HepG2 (cell line): ENCODE data around the gene SINHCAF. TPM values are rescaled to one million over a fixed set of nuclear protein-coding genes. Genes with fewer than 3 reads are reported as not detected.

Source experiments
- BRCA1 ChIP-seq: sonication (generic); formaldehyde crosslinking; IDR thresholded peaks from 2 replicates; pipeline ENCODE4 v1.4.0; 2020; ENCODE audit warnings: missing genetic modification reagents
- ETV6 ChIP-seq: sonication (generic); formaldehyde crosslinking; conservative IDR thresholded peaks from 2 replicates; pipeline ENCODE4 v1.4.0; 2020; ENCODE audit warnings: missing genetic modification reagents
- HNRNPH1 ChIP-seq: fragments of 200-400 bp; formaldehyde crosslinking; optimal IDR thresholded peaks from 2 replicates; pipeline ENCODE3; 2017; ENCODE audit warnings: mild to moderate bottlenecking, low read depth, low read length
- IRX3 ChIP-seq: sonication (generic); formaldehyde crosslinking; IDR thresholded peaks from 2 replicates; pipeline ENCODE4 v1.8.1; 2023; ENCODE audit warnings: mild to moderate bottlenecking, low read depth, missing genetic modification reagents, borderline replicate concordance
- ISX ChIP-seq: sonication (generic); formaldehyde crosslinking; conservative IDR thresholded peaks from 2 replicates; pipeline ENCODE4 v1.5.0; 2020; ENCODE audit warnings: missing genetic modification reagents
- KLF12 ChIP-seq: sonication (generic); formaldehyde crosslinking; IDR thresholded peaks from 2 replicates; pipeline ENCODE4 v1.4.0; 2020; ENCODE audit warnings: missing genetic modification reagents, borderline replicate concordance
- MEIS1 ChIP-seq: sonication (generic); formaldehyde crosslinking; IDR thresholded peaks from 2 replicates; pipeline ENCODE4 v1.9.0; 2021; ENCODE audit warnings: mild to moderate bottlenecking, missing genetic modification reagents, moderate library complexity, borderline replicate concordance
- MXI1 ChIP-seq: IDR thresholded peaks from 3 replicates; pipeline ENCODE4 v1.6.1; 2012; ENCODE audit warnings: low read depth, low read length, inconsistent platforms, borderline replicate concordance
- NFRKB ChIP-seq: fragments of 450-650 bp; IDR thresholded peaks from 2 replicates; pipeline ENCODE4 v1.6.1; 2017
- NR2F6 ChIP-seq, 2 experiments: IDR thresholded peaks; 2 replicates each; pipeline ENCODE4 v1.6.1; 2016; ENCODE audit warnings: antibody characterized with exemption in 1 of 2, mild to moderate bottlenecking in 1 of 2
- RARG ChIP-seq: sonication (generic); formaldehyde crosslinking; IDR thresholded peaks from 2 replicates; pipeline ENCODE4 v1.4.0; 2020; ENCODE audit warnings: low read depth, mild to moderate bottlenecking, missing genetic modification reagents
- RNF2 ChIP-seq: fragments of 450-650 bp; conservative IDR thresholded peaks from 2 replicates; pipeline ENCODE4 v1.6.1; 2016; ENCODE audit warnings: low read depth
- SAP130 ChIP-seq: IDR thresholded peaks from 2 replicates; pipeline ENCODE4 v1.6.1; 2016; ENCODE audit warnings: low read depth
- SIN3A ChIP-seq: IDR thresholded peaks from 2 replicates; pipeline ENCODE4 v1.6.1; 2011; ENCODE audit warnings: low read depth, mild to moderate bottlenecking, control low read depth, low read length, borderline replicate concordance
- ZC3H13 ChIP-seq: sonication (generic); formaldehyde crosslinking; IDR thresholded peaks from 2 replicates; pipeline ENCODE4 v1.8.1; 2023; ENCODE audit warnings: mild to moderate bottlenecking, missing genetic modification reagents, moderate library complexity
- ZNF121 ChIP-seq: sonication (generic); formaldehyde crosslinking; IDR thresholded peaks from 2 replicates; pipeline ENCODE4 v1.5.0; 2020; ENCODE audit warnings: mild to moderate bottlenecking, missing genetic modification reagents
- ZNF274 ChIP-seq: sonication (generic); formaldehyde crosslinking; IDR thresholded peaks from 2 replicates; pipeline ENCODE4 v1.5.1; 2020; ENCODE audit warnings: mild to moderate bottlenecking, missing genetic modification reagents
- ZNF296 ChIP-seq: sonication (generic); formaldehyde crosslinking; conservative IDR thresholded peaks from 2 replicates; pipeline ENCODE4 v1.5.0; 2020; ENCODE audit warnings: mild to moderate bottlenecking, missing genetic modification reagents
- ZNF329 ChIP-seq: sonication (generic); formaldehyde crosslinking; IDR thresholded peaks from 2 replicates; pipeline ENCODE4 v1.9.0; 2021; ENCODE audit warnings: low read depth, mild to moderate bottlenecking, missing genetic modification reagents
- ZNF549 ChIP-seq: sonication (generic); formaldehyde crosslinking; IDR thresholded peaks from 2 replicates; pipeline ENCODE4 v1.5.0; 2020; ENCODE audit warnings: missing genetic modification reagents
- ZNF558 ChIP-seq: sonication (generic); formaldehyde crosslinking; IDR thresholded peaks from 2 replicates; pipeline ENCODE4 v1.9.0; 2022; ENCODE audit warnings: mild to moderate bottlenecking, missing genetic modification reagents, borderline replicate concordance
- ZNF781 ChIP-seq: sonication (generic); formaldehyde crosslinking; IDR thresholded peaks from 2 replicates; pipeline ENCODE4 v1.5.1; 2020; ENCODE audit warnings: borderline replicate concordance, mild to moderate bottlenecking, missing genetic modification reagents; ENCODE audit errors: not compliant biosample characterization
- polyA plus RNA-seq, 8 experiments: library from polyadenylated mRNA; depleted of rRNA in 3 of 8; stranded (reverse) in 7 of 8; unstranded in 1 of 8; fragments of >200 nt; fragmentation: Illumina TruSeq in 4 of 8; extraction: Trizol in 4 of 8; gene quantifications; 2 replicates each; pipeline versions ENCODE4 v1.2.1 to v1.2.3, GENCODE V29; 2011 to 2016; ENCODE audit warnings: low read depth in 4 of 8, missing spikeins in 1 of 8, mixed read lengths in 1 of 8; ENCODE audit not compliant: insufficient read depth in 1 of 8
- total RNA-seq, 5 experiments: library from RNA; depleted of rRNA; stranded (reverse); fragments of >200 nt; fragmentation: Illumina TruSeq; extraction: Trizol; gene quantifications; 2 replicates each; pipeline ENCODE4 v1.2.3, GENCODE V29; 2016; ENCODE audit warnings: low read depth in 1 of 5
- TF ChIP-seq, protein P1 (sequence below): sonication (generic); formaldehyde crosslinking; IDR thresholded peaks from 2 replicates; pipeline ENCODE4 v1.4.0; 2020; ENCODE audit warnings: missing genetic modification reagents, borderline replicate concordance
- TF ChIP-seq, protein P2 (sequence below): sonication (generic); formaldehyde crosslinking; IDR thresholded peaks from 2 replicates; pipeline ENCODE4 v1.4.0; 2020; ENCODE audit warnings: missing genetic modification reagents

SINHCAF gene
- total and polyA plus RNA-seq, 2 of the 13 experiments (the other 11 are each of a cell fraction or from before 2014, with no cell fraction given): 54.6 to 97.8 TPM

DNA sequence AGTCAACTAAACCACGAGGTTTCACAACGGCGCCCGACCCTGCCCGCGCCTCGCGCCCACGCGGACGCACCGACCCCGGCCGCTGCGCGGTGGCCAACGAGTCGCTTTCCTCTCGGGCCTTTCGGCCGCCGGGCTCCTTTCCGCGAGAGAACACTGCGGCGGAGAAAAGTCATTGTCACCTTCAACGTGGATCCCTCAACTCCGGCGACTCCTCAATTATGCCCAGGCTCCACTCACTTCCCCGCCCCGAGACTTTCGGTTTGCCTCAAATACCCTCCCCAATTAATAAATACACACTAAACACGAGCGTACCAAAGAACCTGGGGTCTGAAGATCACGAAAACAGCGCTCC is 450 bp downstream of the SINHCAF start (continued):
- TF ChIP-seq, protein P1, sequence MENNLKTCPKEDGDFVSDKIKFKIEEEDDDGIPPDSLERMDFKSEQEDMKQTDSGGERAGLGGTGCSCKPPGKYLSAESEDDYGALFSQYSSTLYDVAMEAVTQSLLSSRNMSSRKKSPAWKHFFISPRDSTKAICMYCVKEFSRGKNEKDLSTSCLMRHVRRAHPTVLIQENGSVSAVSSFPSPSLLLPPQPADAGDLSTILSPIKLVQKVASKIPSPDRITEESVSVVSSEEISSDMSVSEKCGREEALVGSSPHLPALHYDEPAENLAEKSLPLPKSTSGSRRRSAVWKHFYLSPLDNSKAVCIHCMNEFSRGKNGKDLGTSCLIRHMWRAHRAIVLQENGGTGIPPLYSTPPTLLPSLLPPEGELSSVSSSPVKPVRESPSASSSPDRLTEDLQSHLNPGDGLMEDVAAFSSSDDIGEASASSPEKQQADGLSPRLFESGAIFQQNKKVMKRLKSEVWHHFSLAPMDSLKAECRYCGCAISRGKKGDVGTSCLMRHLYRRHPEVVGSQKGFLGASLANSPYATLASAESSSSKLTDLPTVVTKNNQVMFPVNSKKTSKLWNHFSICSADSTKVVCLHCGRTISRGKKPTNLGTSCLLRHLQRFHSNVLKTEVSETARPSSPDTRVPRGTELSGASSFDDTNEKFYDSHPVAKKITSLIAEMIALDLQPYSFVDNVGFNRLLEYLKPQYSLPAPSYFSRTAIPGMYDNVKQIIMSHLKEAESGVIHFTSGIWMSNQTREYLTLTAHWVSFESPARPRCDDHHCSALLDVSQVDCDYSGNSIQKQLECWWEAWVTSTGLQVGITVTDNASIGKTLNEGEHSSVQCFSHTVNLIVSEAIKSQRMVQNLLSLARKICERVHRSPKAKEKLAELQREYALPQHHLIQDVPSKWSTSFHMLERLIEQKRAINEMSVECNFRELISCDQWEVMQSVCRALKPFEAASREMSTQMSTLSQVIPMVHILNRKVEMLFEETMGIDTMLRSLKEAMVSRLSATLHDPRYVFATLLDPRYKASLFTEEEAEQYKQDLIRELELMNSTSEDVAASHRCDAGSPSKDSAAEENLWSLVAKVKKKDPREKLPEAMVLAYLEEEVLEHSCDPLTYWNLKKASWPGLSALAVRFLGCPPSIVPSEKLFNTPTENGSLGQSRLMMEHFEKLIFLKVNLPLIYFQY (CRISPR knock-in tag): no peak
- no peak for TF ChIP-seq ZNF549 (CRISPR knock-in tag)
- TF ChIP-seq SIN3A: no peak
- TF ChIP-seq HNRNPH1: no peak
- TF ChIP-seq IRX3 (CRISPR knock-in tag): no peak
- TF ChIP-seq MEIS1: no peak
- TF ChIP-seq KLF12: peak; percentile 20; the same call in 1 of the 2 replicates
- TF ChIP-seq ZNF121 (CRISPR knock-in tag): no peak
- no peak for TF ChIP-seq RNF2
- TF ChIP-seq NFRKB: no peak
- 0 out of 2 replicates have a peak, but pooled peaks have one; percentile 44 for TF ChIP-seq ETV6 (CRISPR knock-in tag)
- no peak for TF ChIP-seq BRCA1 (CRISPR knock-in tag)
- TF ChIP-seq SAP130 (CRISPR knock-in tag): no peak
- no peak for TF ChIP-seq ZNF558 (CRISPR knock-in tag)
- no peak for TF ChIP-seq MXI1
- 0 out of 2 replicates have a peak, but pooled peaks have one; percentile 18 for TF ChIP-seq ISX (CRISPR knock-in tag)
- TF ChIP-seq ZC3H13: no peak
- TF ChIP-seq ZNF274 (CRISPR knock-in tag): no peak
- TF ChIP-seq, protein P2, sequence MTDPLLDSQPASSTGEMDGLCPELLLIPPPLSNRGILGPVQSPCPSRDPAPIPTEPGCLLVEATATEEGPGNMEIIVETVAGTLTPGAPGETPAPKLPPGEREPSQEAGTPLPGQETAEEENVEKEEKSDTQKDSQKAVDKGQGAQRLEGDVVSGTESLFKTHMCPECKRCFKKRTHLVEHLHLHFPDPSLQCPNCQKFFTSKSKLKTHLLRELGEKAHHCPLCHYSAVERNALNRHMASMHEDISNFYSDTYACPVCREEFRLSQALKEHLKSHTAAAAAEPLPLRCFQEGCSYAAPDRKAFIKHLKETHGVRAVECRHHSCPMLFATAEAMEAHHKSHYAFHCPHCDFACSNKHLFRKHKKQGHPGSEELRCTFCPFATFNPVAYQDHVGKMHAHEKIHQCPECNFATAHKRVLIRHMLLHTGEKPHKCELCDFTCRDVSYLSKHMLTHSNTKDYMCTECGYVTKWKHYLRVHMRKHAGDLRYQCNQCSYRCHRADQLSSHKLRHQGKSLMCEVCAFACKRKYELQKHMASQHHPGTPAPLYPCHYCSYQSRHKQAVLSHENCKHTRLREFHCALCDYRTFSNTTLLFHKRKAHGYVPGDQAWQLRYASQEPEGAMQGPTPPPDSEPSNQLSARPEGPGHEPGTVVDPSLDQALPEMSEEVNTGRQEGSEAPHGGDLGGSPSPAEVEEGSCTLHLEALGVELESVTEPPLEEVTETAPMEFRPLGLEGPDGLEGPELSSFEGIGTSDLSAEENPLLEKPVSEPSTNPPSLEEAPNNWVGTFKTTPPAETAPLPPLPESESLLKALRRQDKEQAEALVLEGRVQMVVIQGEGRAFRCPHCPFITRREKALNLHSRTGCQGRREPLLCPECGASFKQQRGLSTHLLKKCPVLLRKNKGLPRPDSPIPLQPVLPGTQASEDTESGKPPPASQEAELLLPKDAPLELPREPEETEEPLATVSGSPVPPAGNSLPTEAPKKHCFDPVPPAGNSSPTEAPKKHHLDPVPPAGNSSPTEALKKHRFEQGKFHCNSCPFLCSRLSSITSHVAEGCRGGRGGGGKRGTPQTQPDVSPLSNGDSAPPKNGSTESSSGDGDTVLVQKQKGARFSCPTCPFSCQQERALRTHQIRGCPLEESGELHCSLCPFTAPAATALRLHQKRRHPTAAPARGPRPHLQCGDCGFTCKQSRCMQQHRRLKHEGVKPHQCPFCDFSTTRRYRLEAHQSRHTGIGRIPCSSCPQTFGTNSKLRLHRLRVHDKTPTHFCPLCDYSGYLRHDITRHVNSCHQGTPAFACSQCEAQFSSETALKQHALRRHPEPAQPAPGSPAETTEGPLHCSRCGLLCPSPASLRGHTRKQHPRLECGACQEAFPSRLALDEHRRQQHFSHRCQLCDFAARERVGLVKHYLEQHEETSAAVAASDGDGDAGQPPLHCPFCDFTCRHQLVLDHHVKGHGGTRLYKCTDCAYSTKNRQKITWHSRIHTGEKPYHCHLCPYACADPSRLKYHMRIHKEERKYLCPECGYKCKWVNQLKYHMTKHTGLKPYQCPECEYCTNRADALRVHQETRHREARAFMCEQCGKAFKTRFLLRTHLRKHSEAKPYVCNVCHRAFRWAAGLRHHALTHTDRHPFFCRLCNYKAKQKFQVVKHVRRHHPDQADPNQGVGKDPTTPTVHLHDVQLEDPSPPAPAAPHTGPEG (CRISPR knock-in tag): peak; percentile 36; the same call in 1 of the 2 replicates
- TF ChIP-seq ZNF296: no peak
- no peak for TF ChIP-seq ZNF329
- TF ChIP-seq ZNF781: no peak
- no peak for TF ChIP-seq RARG (CRISPR knock-in tag)
- no peak for TF ChIP-seq NR2F6 (IDR thresholded peaks at IDR 0.05)
- no peak for TF ChIP-seq NR2F6 (CRISPR knock-in tag; IDR thresholded peaks at IDR 0.05)
